ENCODE results near the gene BCAS3. TPM values are rescaled to one million over a fixed set of nuclear protein-coding genes. Genes with fewer than 3 reads are reported as not detected.

BCAS3 gene
- total RNA-seq, 1 donor from 2014 or later: 38.1 TPM

GRCh38 chr17:61126473-61127249 is 449.0 kb downstream of the BCAS3 start:
- Mint-ChIP-seq H3K4me1 (ENCODE audit: unreplicated experiment) (peaks cover 40% of the 10 kb centered on the region), H3K36me3 (ENCODE audit: low read depth, unreplicated experiment) (no peaks in the 10 kb centered on the region), H3K4me3 (ENCODE audit: unreplicated experiment) (no peak overlapping the region)

GRCh38 chr17:61127960-61128359 is 450.3 kb downstream of the BCAS3 start:
- no peak overlapping the region for H3K4me3 Mint-ChIP-seq (ENCODE audit: unreplicated experiment)

More at GRCh38 chr17:61126473-61127249, 449.0 kb downstream of the BCAS3 start:
- Mint-ChIP-seq H3K27ac (ENCODE audit: unreplicated experiment) (no peak overlapping the region), H3K9me3 (ENCODE audit: unreplicated experiment) (no peaks in the 10 kb centered on the region), H3K27me3 (ENCODE audit: unreplicated experiment) (no peaks in the 10 kb centered on the region)
- no peak for TF ChIP-seq CTCF (IDR thresholded peaks at IDR 0.05; ENCODE audit: unreplicated experiment)
- no peak for DNase-seq (ENCODE audit: low spot score)

GRCh38 chr17:61128661-61129115 is 451.0 kb downstream of the BCAS3 start:
- Mint-ChIP-seq H3K36me3 (ENCODE audit: low read depth, unreplicated experiment) (no peaks in the 10 kb centered on the region), H3K4me1 (ENCODE audit: unreplicated experiment) (peaks cover 58% of the 10 kb centered on the region), H3K27me3 (ENCODE audit: unreplicated experiment) (no peaks in the 10 kb centered on the region), H3K27ac (ENCODE audit: unreplicated experiment) (peak overlapping the region; percentile 84), H3K9me3 (ENCODE audit: unreplicated experiment) (no peaks in the 10 kb centered on the region), H3K4me3 (ENCODE audit: unreplicated experiment) (no peak overlapping the region)
- TF ChIP-seq CTCF (IDR thresholded peaks at IDR 0.05; ENCODE audit: unreplicated experiment): no peak
- DNase-seq (ENCODE audit: low spot score): no peak

More at GRCh38 chr17:61127960-61128359, 450.3 kb downstream of the BCAS3 start:
- Mint-ChIP-seq H3K27ac (ENCODE audit: unreplicated experiment) (no peak overlapping the region), H3K4me1 (ENCODE audit: unreplicated experiment) (peaks cover 51% of the 10 kb centered on the region), H3K9me3 (ENCODE audit: unreplicated experiment) (no peaks in the 10 kb centered on the region), H3K27me3 (ENCODE audit: unreplicated experiment) (no peaks in the 10 kb centered on the region), H3K36me3 (ENCODE audit: low read depth, unreplicated experiment) (no peaks in the 10 kb centered on the region)
- no peak for TF ChIP-seq CTCF (IDR thresholded peaks at IDR 0.05; ENCODE audit: unreplicated experiment)
- no peak for DNase-seq (ENCODE audit: low spot score)

GRCh38 chr17:61129267-61130254 is 451.9 kb downstream of the BCAS3 start:
- Mint-ChIP-seq H3K9me3 (ENCODE audit: unreplicated experiment) (no peaks in the 10 kb centered on the region), H3K27ac (ENCODE audit: unreplicated experiment) (peak overlapping the region; percentile 84), H3K36me3 (ENCODE audit: low read depth, unreplicated experiment) (no peaks in the 10 kb centered on the region), H3K4me1 (ENCODE audit: unreplicated experiment) (peaks cover 64% of the 10 kb centered on the region), H3K27me3 (ENCODE audit: unreplicated experiment) (no peaks in the 10 kb centered on the region), H3K4me3 (ENCODE audit: unreplicated experiment) (no peak overlapping the region)
- no peak for TF ChIP-seq CTCF (IDR thresholded peaks at IDR 0.05; ENCODE audit: unreplicated experiment)
- DNase-seq (ENCODE audit: low spot score): no peak
